Astrocyte (in vitro differentiated cells and primary cell): Measurements from ENCODE around the gene CPEB2. TPM values are rescaled to one million over a fixed set of nuclear protein-coding genes. Genes with fewer than 3 reads are reported as not detected.
A peak's percentile ranks its signal among the peaks of the same experiment; 100 is the strongest.

Experiments used
- DNase-seq: peaks from one replicate; pipeline ENCODE4 v3.0.0-alpha.2; 2010; ENCODE audit warnings: low read depth
- FAIRE-seq: peaks from 2 replicates; lab custom pipeline; 2011; peaks lifted over from hg19 to GRCh38; lab: Jason Lieb, UNC
- H2AFZ ChIP-seq: 2 replicates; pipeline ENCODE4 v1.6.0; 2012; ENCODE audit warnings: low read depth, low read length, inconsistent platforms
- H3K27ac ChIP-seq: 2 replicates; pipeline ENCODE4 v1.5.1; 2011; ENCODE audit warnings: low read depth, low read length, inconsistent platforms
- H3K27me3 ChIP-seq: 2 replicates; pipeline ENCODE4 v1.6.0; 2011; ENCODE audit warnings: low read length, inconsistent platforms; ENCODE audit not compliant: insufficient read depth
- H3K36me3 ChIP-seq: 2 replicates; pipeline ENCODE4 v1.5.1; 2011; ENCODE audit warnings: low read length, inconsistent platforms; ENCODE audit not compliant: insufficient read depth
- H3K4me1 ChIP-seq: 2 replicates; pipeline ENCODE4 v1.5.1; 2011; ENCODE audit warnings: low read length, inconsistent platforms; ENCODE audit not compliant: insufficient read depth
- H3K4me2 ChIP-seq: 2 replicates; pipeline ENCODE4 v1.6.0; 2012; ENCODE audit warnings: low read length, inconsistent platforms
- H3K4me3 ChIP-seq: 2 replicates; pipeline ENCODE4 v1.5.1; 2011; ENCODE audit warnings: low read depth, mild to moderate bottlenecking, low read length, inconsistent platforms; ENCODE audit not compliant: insufficient read depth
- H3K79me2 ChIP-seq: 2 replicates; pipeline ENCODE4 v1.6.0; 2012; ENCODE audit warnings: mild to moderate bottlenecking, low read length, inconsistent platforms; ENCODE audit not compliant: insufficient read depth
- H3K9ac ChIP-seq: 2 replicates; pipeline ENCODE4 v1.6.0; 2012; ENCODE audit warnings: mild to moderate bottlenecking, low read length, inconsistent platforms
- H3K9me3 ChIP-seq: 2 replicates; pipeline ENCODE4 v1.5.1; 2012; ENCODE audit warnings: low read depth, mild to moderate bottlenecking, low read length, inconsistent platforms; ENCODE audit not compliant: insufficient read depth
- H4K20me1 ChIP-seq: 2 replicates; pipeline ENCODE4 v1.6.0; 2012; ENCODE audit warnings: low read length, inconsistent platforms; ENCODE audit not compliant: insufficient read depth
- H3K27ac Mint-ChIP-seq: one replicate; pipeline ENCODE4 v1.8.0; 2021; ENCODE audit warnings: mild to moderate bottlenecking, mixed read lengths; ENCODE audit not compliant: unreplicated experiment
- H3K27me3 Mint-ChIP-seq: one replicate; pipeline ENCODE4 v1.8.0; 2021; ENCODE audit warnings: low read depth, mixed read lengths; ENCODE audit not compliant: unreplicated experiment
- H3K36me3 Mint-ChIP-seq: one replicate; pipeline ENCODE4 v1.8.0; 2021; ENCODE audit warnings: low read depth, mixed read lengths; ENCODE audit not compliant: unreplicated experiment
- H3K4me1 Mint-ChIP-seq: one replicate; pipeline ENCODE4 v1.8.0; 2021; ENCODE audit warnings: low read depth, mixed read lengths; ENCODE audit not compliant: unreplicated experiment
- H3K4me3 Mint-ChIP-seq: one replicate; pipeline ENCODE4 v1.8.0; 2021; ENCODE audit warnings: mild to moderate bottlenecking, moderate library complexity, mixed read lengths; ENCODE audit not compliant: unreplicated experiment
- H3K9me3 Mint-ChIP-seq: one replicate; pipeline ENCODE4 v1.8.0; 2021; ENCODE audit warnings: mild to moderate bottlenecking, mixed read lengths; ENCODE audit not compliant: unreplicated experiment
- EZH2 ChIP-seq: IDR thresholded peaks from 2 replicates; pipeline ENCODE4 v1.6.1; 2012; ENCODE audit warnings: mild to moderate bottlenecking, low read length, inconsistent platforms; ENCODE audit not compliant: insufficient read depth
- total RNA-seq: library from RNA; stranded (reverse); gene quantifications from 2 replicates; pipeline ENCODE4 v1.2.1, GENCODE V29; 2021
- TF ChIP-seq, protein P1 (sequence below): IDR thresholded peaks from 2 replicates; pipeline ENCODE4 v1.5.1; 2011; ENCODE audit warnings: low read depth, mild to moderate bottlenecking, inconsistent platforms, low read length, moderate library complexity; ENCODE audit not compliant: insufficient read depth

CPEB2 gene
- total RNA-seq, 1 donor from 2014 or later = 47.3 TPM

DNA sequence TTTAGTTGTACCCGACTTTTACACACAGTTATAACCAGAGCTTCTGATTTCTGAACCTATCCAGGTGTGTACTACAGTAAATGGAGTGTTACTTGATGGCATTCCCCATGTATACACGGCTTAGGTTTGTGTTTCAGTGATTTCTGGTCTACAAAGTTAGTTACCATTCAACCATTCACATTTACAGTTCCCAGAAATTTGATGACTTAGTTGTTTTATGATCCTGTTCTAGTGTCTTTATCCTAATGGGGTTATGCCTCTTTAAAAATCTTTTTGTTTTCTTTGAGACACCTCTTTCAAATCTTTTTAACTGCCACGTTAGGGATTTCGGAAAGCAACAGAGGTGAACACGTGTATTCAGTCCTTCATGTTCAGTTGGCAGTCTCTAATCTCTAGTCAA is 23.4 kb downstream of the CPEB2 start:
- Mint-ChIP-seq H3K4me3 (no peak overlapping the region), H3K27me3 (no peaks in the 10 kb centered on the region), H3K9me3 (no peaks in the 10 kb centered on the region), H3K27ac (no peak overlapping the region), H3K36me3 (peaks cover 17% of the 10 kb centered on the region), H3K4me1 (peaks cover 14% of the 10 kb centered on the region)
- Histone ChIP-seq H2AFZ (no peak overlapping the region), H3K9me3 (no peaks in the 10 kb centered on the region), H3K27ac (no peak overlapping the region), H3K9ac (no peak overlapping the region), H3K4me3 (no peak overlapping the region), H3K4me2 (no peak overlapping the region), H4K20me1 (peaks cover 12% of the 10 kb centered on the region), H3K79me2 (peaks cover 62% of the 10 kb centered on the region), H3K36me3 (peaks cover 6% of the 10 kb centered on the region), H3K27me3 (no peaks in the 10 kb centered on the region), H3K4me1 (no peaks in the 10 kb centered on the region)
- FAIRE-seq = no peak
- no peak for TF ChIP-seq EZH2
- TF ChIP-seq, protein P1, sequence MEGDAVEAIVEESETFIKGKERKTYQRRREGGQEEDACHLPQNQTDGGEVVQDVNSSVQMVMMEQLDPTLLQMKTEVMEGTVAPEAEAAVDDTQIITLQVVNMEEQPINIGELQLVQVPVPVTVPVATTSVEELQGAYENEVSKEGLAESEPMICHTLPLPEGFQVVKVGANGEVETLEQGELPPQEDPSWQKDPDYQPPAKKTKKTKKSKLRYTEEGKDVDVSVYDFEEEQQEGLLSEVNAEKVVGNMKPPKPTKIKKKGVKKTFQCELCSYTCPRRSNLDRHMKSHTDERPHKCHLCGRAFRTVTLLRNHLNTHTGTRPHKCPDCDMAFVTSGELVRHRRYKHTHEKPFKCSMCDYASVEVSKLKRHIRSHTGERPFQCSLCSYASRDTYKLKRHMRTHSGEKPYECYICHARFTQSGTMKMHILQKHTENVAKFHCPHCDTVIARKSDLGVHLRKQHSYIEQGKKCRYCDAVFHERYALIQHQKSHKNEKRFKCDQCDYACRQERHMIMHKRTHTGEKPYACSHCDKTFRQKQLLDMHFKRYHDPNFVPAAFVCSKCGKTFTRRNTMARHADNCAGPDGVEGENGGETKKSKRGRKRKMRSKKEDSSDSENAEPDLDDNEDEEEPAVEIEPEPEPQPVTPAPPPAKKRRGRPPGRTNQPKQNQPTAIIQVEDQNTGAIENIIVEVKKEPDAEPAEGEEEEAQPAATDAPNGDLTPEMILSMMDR = no peak
- no peak for DNase-seq

DNA sequence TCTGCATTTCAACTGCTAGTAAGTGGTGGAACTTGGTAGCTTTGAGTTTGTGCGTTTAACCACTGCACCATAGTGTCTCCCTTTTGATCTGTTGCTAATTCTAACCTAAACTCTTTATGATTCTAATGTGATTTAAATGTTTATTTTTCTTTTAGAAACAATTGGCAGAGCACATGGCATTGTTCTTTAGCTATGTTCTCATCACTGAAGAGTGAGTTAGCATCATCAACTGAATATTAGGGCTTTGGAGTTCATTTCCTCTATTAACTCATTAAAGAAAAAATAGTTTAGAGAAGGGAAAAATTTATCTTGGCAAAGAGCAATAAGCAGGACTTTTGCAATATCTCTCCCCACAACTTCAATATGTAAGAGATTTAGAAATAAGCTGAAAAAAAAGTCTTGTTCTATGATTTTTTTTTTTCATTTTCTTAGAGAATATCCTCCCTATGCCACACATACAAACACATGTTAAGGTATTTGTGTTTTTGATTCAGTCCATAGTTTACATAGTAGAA is 25.7 kb downstream of the CPEB2 start:
- H3K9me3 Mint-ChIP-seq = no peaks in the 10 kb centered on the region
- no peaks in the 10 kb centered on the region for H3K27me3 Mint-ChIP-seq
- H3K4me1 Mint-ChIP-seq = peaks cover 12% of the 10 kb centered on the region
- Histone ChIP-seq H3K9me3 (no peaks in the 10 kb centered on the region), H4K20me1 (peaks cover 4% of the 10 kb centered on the region), H3K27me3 (no peaks in the 10 kb centered on the region), H3K4me1 (peaks cover 12% of the 10 kb centered on the region), H3K4me2 (no peak overlapping the region), H3K4me3 (no peak overlapping the region), H2AFZ (no peak overlapping the region), H3K27ac (no peak overlapping the region), H3K79me2 (peaks cover 59% of the 10 kb centered on the region), H3K36me3 (peaks cover 6% of the 10 kb centered on the region), H3K9ac (no peak overlapping the region)
- H3K4me3 Mint-ChIP-seq = no peak overlapping the region
- no peak for TF ChIP-seq EZH2
- TF ChIP-seq, protein P1 = no peak
- DNase-seq (no peak), FAIRE-seq (no peak)
- H3K27ac Mint-ChIP-seq = no peak overlapping the region
- peaks cover 16% of the 10 kb centered on the region for H3K36me3 Mint-ChIP-seq

DNA sequence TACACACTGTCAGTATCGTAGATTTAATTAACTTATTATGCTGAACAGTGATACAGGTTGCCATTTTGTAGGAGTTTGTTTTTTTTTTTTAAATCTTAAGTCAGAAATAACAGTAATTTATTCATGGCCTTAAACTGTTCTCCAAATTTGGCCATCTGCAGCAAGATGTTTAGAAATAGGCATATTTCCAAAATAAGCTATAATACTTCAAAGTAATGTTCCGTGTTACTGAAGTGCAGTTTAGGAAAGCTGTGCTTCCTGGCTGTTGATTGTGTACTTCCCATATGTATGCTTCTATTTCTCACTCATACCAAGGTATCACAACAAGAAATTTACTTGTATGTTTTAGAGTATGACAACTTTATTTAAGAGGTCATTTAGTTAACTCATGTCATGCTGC is 28.9 kb downstream of the CPEB2 start:
- Histone ChIP-seq H3K27me3 (no peaks in the 10 kb centered on the region), H2AFZ (no peak overlapping the region), H3K4me3 (no peak overlapping the region), H3K9me3 (no peaks in the 10 kb centered on the region), H3K79me2 (peaks cover 46% of the 10 kb centered on the region), H3K9ac (no peak overlapping the region), H3K4me1 (peaks cover 12% of the 10 kb centered on the region), H4K20me1 (peaks cover 4% of the 10 kb centered on the region), H3K27ac (no peak overlapping the region), H3K36me3 (no peaks in the 10 kb centered on the region), H3K4me2 (no peak overlapping the region)
- peaks cover 16% of the 10 kb centered on the region for H3K36me3 Mint-ChIP-seq
- DNase-seq (peak; percentile 27), FAIRE-seq (no peak)
- H3K4me1 Mint-ChIP-seq = peaks cover 34% of the 10 kb centered on the region
- TF ChIP-seq EZH2 = no peak
- TF ChIP-seq, protein P1 = no peak
- H3K4me3 Mint-ChIP-seq = no peak overlapping the region
- no peaks in the 10 kb centered on the region for H3K9me3 Mint-ChIP-seq
- H3K27me3 Mint-ChIP-seq = no peaks in the 10 kb centered on the region
- H3K27ac Mint-ChIP-seq = no peak overlapping the region
